Measurements from ENCODE around the gene APOBEC3B.
"Not testable (repeated sequence)": the region's sequence is repeated elsewhere in the genome, so short reads cannot be mapped to it uniquely, and the experiment has no call there.

Gene APOBEC3B

GRCh38 chr22:38981992-38982927 lies at the start of gene APOBEC3B:
APOBEC3B (plus strand) TSS chr22:38982347; CDS start chr22:38982454, 107 bp downstream.
- DNase-seq, result peak; percentile 81 to 87

GRCh38 chr22:38935023-38935422 lies 47.1 kb upstream of the APOBEC3B start:
- DNase-seq, result no peak

DNA sequence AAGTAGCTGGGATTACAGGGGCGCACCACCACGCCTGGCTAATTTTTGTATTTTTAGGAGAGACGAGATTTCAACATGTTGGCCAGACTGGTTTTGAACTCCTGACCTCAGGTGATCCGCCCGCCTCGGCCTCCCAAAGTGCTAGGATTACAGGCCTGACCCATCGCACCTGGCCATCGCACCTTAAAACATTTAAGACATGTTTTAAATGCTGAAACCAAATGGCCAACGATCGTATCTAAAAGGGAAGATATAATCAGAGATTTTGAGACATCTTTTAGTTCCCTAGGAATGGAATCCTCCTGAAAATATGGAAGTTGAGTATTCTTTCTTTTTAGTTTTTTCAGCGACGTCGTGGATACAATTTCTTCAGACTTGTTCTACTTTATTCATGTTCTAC lies 46.5 kb upstream of the APOBEC3B start:
- no peak for DNase-seq

DNA sequence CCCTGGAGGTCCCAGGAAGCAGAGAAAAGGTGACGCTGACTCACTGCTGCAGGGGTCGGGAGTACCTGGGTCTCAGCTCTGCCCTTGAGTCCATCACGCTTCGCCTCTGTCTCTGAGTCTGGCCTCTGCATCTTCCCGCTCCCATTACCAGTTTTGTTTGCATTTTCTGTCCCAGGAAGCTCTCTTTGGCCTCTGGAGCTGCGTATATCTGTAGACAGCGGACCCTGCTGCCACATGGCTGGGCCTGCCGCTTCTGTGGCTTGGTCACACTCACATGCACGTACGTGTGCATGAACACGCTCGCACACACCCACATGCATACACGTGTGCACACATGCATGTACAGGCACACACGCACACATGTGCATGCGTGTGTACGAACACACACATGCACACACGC lies 45.6 kb upstream of the APOBEC3B start:
- DNase-seq, result no peak

GRCh38 chr22:38937036-38937435 lies 45.1 kb upstream of the APOBEC3B start:
- DNase-seq, result no peak

DNA sequence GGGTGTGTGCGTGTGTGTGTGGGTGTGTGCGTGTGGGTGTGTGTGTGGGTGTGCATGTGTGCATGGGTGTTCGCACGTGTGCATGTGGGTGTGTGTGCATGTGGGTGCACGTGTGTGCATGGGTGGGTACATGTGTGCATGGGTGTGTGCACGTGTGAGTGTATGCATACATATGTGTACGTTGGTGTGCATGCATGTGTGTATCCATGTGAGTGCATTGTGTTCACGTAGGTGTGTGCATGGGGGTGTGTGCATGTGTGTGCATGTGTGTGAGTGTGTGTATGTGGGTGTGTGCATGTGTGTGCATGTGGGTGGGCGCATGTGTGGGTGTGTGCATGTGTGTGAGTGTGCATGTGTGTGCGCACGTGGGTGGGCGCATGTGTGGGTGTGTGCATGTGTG lies 44.6 kb upstream of the APOBEC3B start:
- DNase-seq, result no peak

DNA sequence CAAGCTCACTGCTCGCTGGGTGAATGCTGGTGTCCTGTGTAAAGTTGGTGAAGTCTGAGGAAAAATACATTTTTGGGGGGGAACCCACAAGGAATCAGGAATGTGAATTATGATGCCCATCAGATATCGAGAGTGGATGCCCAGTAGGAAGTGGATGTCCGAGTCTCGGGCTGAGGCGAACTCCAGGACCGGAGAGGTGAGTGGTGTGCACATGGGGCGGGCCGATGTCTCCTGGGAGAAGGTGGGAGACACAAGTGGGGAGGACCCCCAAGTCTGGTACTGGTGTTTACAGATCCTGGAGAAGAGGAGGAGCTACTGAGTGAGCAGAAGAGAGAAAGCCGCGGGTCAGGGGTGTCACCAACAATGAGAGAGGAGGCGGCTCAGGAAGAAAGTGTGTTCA lies 43.9 kb upstream of the APOBEC3B start:
- no peak for DNase-seq

- DNase-seq, result no peak
Measured at GRCh38 chr22:38938925-38939324, 43.2 kb upstream of the APOBEC3B start.

GRCh38 chr22:38940811-38941384 lies 41.2 kb upstream of the APOBEC3B start:
- no peak for DNase-seq

- DNase-seq, result peak; percentile 40 to 82
Measured at GRCh38 chr22:38941488-38941987, 40.6 kb upstream of the APOBEC3B start.

DNA sequence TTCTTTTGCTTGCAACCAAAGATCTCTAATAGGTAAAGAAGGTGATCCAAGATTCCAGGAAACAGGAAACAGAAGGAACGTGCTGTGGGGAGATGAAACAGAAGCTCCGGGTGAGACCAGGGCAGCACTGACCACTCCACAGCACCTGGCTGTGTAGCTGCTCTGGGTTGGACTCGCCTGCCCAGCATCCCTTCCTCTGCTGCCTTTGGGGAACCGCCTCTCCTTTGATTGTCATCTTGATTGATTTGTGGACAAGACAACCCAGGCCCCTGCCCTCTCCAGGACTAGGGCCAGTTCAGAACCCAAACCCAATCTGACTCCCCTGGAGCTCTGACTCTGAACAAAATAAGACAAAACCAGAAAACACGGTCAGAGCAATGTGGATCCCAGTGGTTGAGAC lies 39.4 kb upstream of the APOBEC3B start:
- DNase-seq, result no peak

DNA sequence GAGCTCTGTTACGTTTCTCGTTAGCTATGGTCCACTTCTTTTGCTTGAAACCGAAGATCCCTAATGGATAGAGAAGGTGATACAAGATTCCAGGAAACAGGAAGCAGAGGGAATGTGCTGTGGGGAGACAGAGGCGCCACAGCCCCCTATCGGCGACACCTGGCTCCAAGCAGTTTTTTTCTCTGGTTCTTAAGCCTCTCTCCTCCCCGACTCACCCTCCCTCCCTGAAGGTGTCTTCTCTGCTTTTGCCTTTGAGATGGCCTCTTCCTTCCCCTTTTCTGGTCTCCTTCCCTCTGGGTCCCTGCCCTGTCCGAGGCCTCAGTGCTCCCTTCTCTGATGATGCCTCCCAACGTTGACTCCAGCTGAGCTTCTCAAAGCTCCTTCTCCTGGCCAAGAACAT lies 38.9 kb upstream of the APOBEC3B start:
- DNase-seq, result peak in 1 of 2 donors; percentile 38

DNA sequence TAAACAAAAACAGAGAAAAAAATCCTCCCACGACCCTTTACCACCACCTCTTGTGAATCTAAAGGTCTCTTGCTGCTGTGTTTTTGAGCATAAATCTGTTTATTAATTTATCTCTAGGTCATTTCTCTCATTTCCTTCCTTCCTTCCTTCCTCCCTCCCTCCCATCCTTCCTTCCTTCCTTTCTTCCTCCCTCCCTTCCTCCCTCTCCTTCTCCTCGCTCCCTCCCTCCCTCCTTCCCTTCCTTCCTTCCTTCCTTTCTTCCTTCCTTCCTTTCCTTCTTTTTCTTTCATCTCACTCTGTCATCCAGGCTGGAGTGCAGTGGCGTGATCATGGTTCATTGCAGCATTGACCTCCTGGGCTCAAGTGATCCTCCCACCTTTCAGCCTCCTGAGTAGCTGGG lies 38.3 kb upstream of the APOBEC3B start:
- no peak for DNase-seq

GRCh38 chr22:38944653-38945052 lies 37.5 kb upstream of the APOBEC3B start:
- DNase-seq, result no peak

- DNase-seq, result not testable (repeated sequence)
Measured at GRCh38 chr22:38945706-38946338, 36.3 kb upstream of the APOBEC3B start.

GRCh38 chr22:38946771-38947170 lies 35.4 kb upstream of the APOBEC3B start:
- no peak for DNase-seq

GRCh38 chr22:38947321-38948140 lies 34.6 kb upstream of the APOBEC3B start:
- peak in 1 of 2 donors; percentile 63 for DNase-seq

GRCh38 chr22:38948181-38948940 lies 33.8 kb upstream of the APOBEC3B start:
- DNase-seq, result no peak

DNA sequence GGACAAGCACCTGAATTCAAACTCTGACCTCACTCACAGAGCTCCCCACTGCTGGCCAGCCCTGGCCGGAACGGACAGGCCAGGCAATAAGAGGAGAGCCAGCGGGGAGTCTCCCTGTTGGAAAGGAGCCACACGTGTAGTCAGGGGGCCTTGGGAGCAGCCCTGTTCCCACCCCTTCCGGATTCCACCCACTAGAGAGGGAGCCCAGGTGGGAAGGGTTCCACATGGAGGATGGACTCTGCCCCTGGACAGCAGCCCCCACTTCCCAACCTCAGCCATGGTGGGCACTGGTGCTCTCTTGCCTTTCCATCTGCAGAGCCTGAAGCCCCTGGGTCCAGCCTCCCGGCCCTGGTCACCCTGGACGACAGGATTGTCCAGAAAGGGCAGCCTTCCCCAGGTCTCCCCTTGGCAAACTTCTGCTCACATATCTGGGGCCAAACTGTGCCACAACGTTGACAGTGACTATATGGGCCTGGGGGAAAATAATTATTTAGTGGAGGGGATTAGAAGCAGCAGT lies 32.2 kb upstream of the APOBEC3B start:
- no peak for DNase-seq

DNA sequence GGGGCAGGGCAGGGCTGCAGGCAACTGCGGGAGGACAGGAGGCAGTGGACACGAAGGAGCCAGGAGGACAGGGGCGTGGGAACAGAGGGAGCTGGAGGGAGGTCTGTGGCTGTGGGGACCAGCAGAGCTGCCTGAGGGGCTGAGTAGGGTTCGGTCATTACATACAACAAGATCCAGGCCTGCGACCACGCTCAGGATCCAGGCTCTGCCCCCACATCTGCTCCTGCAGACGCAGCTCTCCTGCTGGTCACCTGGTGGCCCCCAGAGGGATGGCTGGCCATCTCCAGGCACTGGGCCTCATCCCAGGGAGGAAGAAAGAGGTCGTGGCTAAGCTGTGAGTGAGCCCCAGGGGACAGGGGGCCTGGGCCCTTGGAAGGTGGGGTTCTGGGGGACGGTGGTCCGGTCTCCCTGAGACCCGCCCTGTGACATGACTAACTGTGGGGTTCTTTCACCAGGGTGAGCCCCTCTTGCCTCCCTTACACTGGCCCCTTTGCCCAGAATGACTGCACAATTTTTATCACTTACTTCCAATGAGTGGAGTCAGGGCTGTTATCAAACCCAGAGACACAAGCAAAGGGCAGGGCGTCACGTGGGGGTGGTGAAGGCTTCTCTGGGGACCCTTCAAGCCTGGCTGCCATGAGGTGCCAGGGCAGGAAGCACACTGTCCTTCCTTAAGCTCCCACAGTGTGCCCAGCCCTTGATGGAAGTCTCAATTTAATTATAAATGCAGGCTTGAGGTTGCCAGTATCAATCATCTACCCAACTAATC lies 31.4 kb upstream of the APOBEC3B start:
- DNase-seq, result no peak

- DNase-seq, result no peak
Measured at GRCh38 chr22:38951734-38952133, 30.4 kb upstream of the APOBEC3B start.
